Keratinocyte (primary cell): ENCODE data around the gene RPS18.
"Not testable (repeated sequence)": the region's sequence is repeated elsewhere in the genome, so short reads cannot be mapped to it uniquely, and the experiment has no call there.

Experiments used
- CTCF ChIP-seq, 3 experiments: IDR thresholded peaks in 1 of 3; conservative IDR thresholded peaks in 1 of 3; optimal IDR thresholded peaks in 1 of 3; 2 replicates in 2 of 3; 3 replicates in 1 of 3; pipeline versions ENCODE3 to v1.5.1; 2011; ENCODE audit warnings: low read length in 3 of 3, mild to moderate bottlenecking in 3 of 3, moderate library complexity in 2 of 3, control low read depth in 1 of 3, inconsistent platforms in 1 of 3; ENCODE audit not compliant: insufficient read depth in 2 of 3; ENCODE audit errors: extremely low read depth in 1 of 3
- EZH2 ChIP-seq: IDR thresholded peaks from one replicate; pipeline ENCODE4 v1.6.1; 2012; ENCODE audit warnings: inconsistent platforms, mild to moderate bottlenecking, low read length, moderate library complexity

GRCh38 chr6:33275795-33276580, 4.1 kb downstream of the RPS18 start:
- not testable (repeated sequence) for TF ChIP-seq CTCF (optimal IDR thresholded peaks at IDR 0.05 in 1 of 3, IDR thresholded peaks at IDR 0.05 in 1 of 3, conservative IDR thresholded peaks at IDR 0.05 in 1 of 3; ENCODE audit: extremely low read depth in 1 of 3, insufficient read depth in 2 of 3, low read length in 3 of 3); EZH2
